IPS DF 6.9 (cell line): Measurements from ENCODE around the gene BMP5.

Source experiments
- DNase-seq: peaks from one replicate; pipeline ENCODE4 v3.0.0-alpha.2; 2013; ENCODE audit warnings: low read depth, low spot score
- H3K27ac ChIP-seq: one replicate; pipeline ENCODE4 v1.5.1; 2013; ENCODE audit warnings: low read length, control low read depth
- H3K27me3 ChIP-seq: 2 replicates; pipeline ENCODE4 v1.6.1; 2013; ENCODE audit warnings: mild to moderate bottlenecking, low read length; ENCODE audit not compliant: control insufficient read depth, insufficient read depth
- H3K36me3 ChIP-seq: 2 replicates; pipeline ENCODE4 v1.6.1; 2013; ENCODE audit warnings: low read length; ENCODE audit not compliant: control insufficient read depth, insufficient read depth
- H3K4me1 ChIP-seq: 2 replicates; pipeline ENCODE4 v1.6.1; 2013; ENCODE audit warnings: low read length; ENCODE audit not compliant: control insufficient read depth, insufficient read depth
- H3K4me3 ChIP-seq: 2 replicates; pipeline ENCODE4 v1.5.1; 2013; ENCODE audit warnings: mild to moderate bottlenecking, low read length
- H3K9me3 ChIP-seq: 2 replicates; pipeline ENCODE4 v1.6.1; 2013; ENCODE audit warnings: low read length, inconsistent platforms; ENCODE audit not compliant: control insufficient read depth, insufficient read depth
- WGBS: extraction: QIAGEN DNeasy Blood & Tissue Kit; methylation state at CpG from one replicate; pipeline ENCODE4 v1.1.7; 2013; ENCODE audit warnings: mixed read lengths, missing lambda C conversion rate; ENCODE audit not compliant: insufficient read length, insufficient coverage; 5-methylcytosine and 5-hydroxymethylcytosine counted together

The BMP5 gene

DNA sequence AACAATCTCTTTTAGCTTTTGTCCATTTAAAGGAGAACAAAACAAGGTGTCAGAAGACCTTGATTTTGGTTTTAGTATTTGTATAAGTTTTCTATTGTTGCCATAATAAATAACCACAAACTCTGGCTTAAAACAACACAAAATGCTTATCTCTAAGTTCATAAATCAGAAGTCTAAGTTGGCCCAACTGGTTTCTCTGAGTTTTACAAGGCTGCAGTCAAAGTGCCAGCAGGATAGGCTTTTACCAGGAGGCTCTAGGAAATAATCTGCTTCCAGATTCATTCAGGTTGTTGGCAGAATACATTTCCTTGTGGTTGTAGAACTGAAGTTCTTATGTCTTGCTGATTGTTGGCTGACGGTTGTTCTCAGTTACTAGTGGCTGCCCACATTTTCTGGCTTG, 149.2 kb downstream of the BMP5 start:
- Histone ChIP-seq H3K4me3 (no peak overlapping the region), H3K9me3 (no peaks in the 10 kb centered on the region), H3K27me3 (no peaks in the 10 kb centered on the region), H3K27ac (no peak overlapping the region), H3K4me1 (no peaks in the 10 kb centered on the region), H3K36me3 (no peaks in the 10 kb centered on the region)
- WGBS: no CpG with 5 or more reads among the region's 1 CpG
- no peak for DNase-seq

DNA sequence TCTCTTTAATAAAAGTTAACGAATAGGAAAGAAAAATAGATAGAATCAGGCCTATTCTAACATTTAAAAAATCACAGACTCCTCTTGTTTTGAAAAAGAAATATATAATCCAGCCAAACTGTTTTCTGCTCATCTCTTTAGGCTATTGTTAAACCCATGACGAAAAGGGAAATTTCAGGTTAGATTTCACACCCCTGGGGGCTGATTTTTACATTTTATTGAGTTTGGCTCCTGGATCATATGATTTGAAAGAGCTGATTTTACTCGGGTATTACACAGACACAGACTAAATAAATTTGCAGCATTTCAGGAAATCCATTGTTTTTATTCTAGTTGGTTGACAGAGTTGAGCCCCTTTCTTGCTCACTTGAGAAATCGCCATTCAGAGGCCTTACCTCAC, 160.6 kb downstream of the BMP5 start:
- Histone ChIP-seq H3K36me3 (no peaks in the 10 kb centered on the region), H3K27ac (no peak overlapping the region), H3K27me3 (no peaks in the 10 kb centered on the region), H3K9me3 (no peaks in the 10 kb centered on the region), H3K4me3 (no peak overlapping the region), H3K4me1 (no peaks in the 10 kb centered on the region)
- no peak for DNase-seq
- WGBS: no CpG with 5 or more reads among the region's 4 CpGs

DNA sequence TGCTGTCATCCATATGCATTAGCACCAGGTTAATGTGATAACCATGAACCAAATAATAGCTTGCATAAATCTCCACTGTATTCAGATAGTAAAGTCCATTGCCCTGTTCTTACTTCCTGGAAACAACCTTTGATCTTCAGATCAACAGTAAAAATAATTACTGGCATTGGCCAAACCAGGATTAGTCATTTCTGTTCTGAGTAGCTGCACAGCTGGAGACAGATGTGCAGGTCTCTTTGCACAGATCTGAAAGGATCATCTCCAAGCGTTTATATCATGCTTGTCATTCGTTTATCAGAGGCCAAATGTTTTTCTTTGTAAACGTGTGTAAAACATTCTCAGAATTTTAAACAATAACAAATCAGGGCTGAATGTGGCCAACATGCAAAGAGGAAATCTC, 162.0 kb downstream of the BMP5 start:
- Histone ChIP-seq H3K4me3 (no peak overlapping the region), H3K27ac (no peak overlapping the region), H3K36me3 (no peaks in the 10 kb centered on the region), H3K9me3 (no peaks in the 10 kb centered on the region), H3K27me3 (no peaks in the 10 kb centered on the region), H3K4me1 (no peaks in the 10 kb centered on the region)
- WGBS: no CpG with 5 or more reads among the region's 3 CpGs
- DNase-seq: no peak

DNA sequence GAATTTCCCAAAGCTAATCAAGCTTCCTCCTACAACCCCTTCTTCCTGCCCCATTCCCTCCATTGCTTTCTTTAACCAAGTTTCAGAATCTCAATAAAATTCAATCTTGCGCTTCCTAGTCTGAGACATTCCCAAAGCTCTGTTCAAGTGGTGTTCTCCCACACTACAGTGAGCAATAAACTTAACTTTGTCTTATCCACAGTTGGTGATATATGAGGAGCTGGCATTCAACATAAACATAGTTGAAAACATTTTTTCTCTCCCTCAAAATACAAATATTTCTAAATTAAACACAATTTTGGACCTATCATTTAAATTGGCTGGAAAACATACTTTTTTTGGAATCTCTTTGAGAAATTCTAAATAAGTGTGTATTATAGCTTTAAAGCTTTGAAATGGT, 166.7 kb downstream of the BMP5 start:
- no peak overlapping the region for H3K27ac ChIP-seq
- no peaks in the 10 kb centered on the region for H3K36me3 ChIP-seq
- no CpG with 5 or more reads among the region's 1 CpG for WGBS
- no peaks in the 10 kb centered on the region for H3K9me3 ChIP-seq
- no peak for DNase-seq
- H3K4me3 ChIP-seq: no peak overlapping the region
- H3K4me1 ChIP-seq: no peaks in the 10 kb centered on the region
- no peaks in the 10 kb centered on the region for H3K27me3 ChIP-seq

DNA sequence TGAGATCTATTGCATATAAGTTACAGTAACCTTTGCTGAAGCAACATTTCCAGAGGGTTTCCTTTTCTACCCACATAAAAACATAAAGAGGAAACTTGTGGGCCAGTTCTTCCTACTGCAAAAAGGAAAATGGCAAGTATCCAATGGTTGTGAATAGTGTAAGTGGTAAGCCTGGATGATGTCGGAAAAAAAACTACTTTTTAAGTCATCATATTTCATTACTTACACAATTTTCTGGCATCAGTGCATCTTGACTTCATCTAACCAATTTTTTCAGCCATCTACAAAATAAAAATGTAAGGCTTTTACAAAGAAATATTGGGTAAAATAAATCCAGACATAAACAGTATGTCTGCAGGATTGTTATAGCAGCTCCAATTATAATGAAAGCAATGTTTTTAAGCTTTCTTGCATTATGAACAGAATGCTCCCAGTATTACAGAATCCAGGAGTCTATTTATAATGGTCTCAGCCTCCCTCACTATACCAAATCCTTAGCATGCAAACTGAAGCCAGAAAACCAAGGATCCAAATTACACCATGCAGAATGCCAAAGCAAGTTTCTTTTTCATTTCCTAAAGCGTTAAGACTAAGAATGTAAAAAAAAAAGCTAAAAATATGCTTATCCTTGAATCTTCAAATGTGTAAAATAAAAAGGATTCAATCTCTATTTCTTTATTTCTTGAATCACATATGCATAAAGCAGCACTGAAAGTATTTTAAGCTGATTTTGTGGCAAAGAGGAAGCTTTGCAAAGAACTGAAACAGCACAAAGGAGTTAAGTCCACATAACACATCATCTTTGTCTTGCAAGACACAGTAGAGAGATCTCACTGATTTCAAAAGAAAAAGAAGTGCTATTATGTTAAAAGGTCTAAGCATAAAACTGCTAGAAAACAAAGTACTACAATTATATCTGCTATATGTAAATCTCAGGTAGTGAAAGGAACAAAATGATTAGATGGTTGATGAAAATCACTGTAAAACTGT, 169.6 kb downstream of the BMP5 start:
- H3K9me3 ChIP-seq: no peaks in the 10 kb centered on the region
- DNase-seq: no peak
- no peaks in the 10 kb centered on the region for H3K36me3 ChIP-seq
- no peaks in the 10 kb centered on the region for H3K27me3 ChIP-seq
- no peak overlapping the region for H3K27ac ChIP-seq
- no peak overlapping the region for H3K4me3 ChIP-seq
- no CpG with 5 or more reads among the region's 2 CpGs for WGBS
- no peaks in the 10 kb centered on the region for H3K4me1 ChIP-seq

DNA sequence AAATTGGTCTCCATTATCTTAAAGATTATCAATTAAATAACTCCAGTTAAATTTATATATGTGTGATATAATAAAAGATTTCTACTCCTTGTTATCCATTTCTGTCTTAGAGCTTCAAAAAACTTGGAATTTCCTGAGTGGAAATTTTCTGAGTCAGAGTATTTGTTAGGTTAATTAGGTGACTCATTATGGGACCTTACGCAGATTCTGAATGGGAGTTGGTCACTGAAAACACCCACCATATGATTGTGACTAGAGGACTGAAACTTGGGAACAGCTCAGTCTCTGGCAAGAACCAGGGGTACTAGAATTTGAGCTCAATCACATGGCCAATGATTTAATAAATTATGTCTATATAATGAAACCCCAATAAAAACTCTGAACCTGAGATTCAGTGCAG, 171.0 kb downstream of the BMP5 start:
- H3K36me3 ChIP-seq: no peaks in the 10 kb centered on the region
- WGBS: no CpG with 5 or more reads among the region's 1 CpG
- no peaks in the 10 kb centered on the region for H3K9me3 ChIP-seq
- no peaks in the 10 kb centered on the region for H3K27me3 ChIP-seq
- H3K4me1 ChIP-seq: no peaks in the 10 kb centered on the region
- H3K27ac ChIP-seq: no peak overlapping the region
- no peak overlapping the region for H3K4me3 ChIP-seq
- DNase-seq: no peak
